ENCODE results near the gene SPOCK3. TPM values are rescaled to one million over a fixed set of nuclear protein-coding genes. Genes with fewer than 3 reads are reported as not detected.
"Not testable (repeated sequence)": the region's sequence is repeated elsewhere in the genome, so short reads cannot be mapped to it uniquely, and the experiment has no call there.

Gene SPOCK3
- total RNA-seq, 1 donor = 0.10 TPM

- Histone ChIP-seq H3K4me1 (ENCODE audit: insufficient read depth, low read length) (no peaks in the 10 kb centered on the region), H3K4me3 (ENCODE audit: low read length) (no peak overlapping the region), H3K27me3 (ENCODE audit: insufficient read depth, low read length) (no peaks in the 10 kb centered on the region), H3K9me3 (ENCODE audit: low read depth, low read length) (peaks cover 5% of the 10 kb centered on the region)
These were observed 425.9 kb downstream of the SPOCK3 start for GRCh38 chr4:166808380-166808779.

- Histone ChIP-seq H3K4me1 (ENCODE audit: insufficient read depth, low read length) (no peaks in the 10 kb centered on the region), H3K9me3 (ENCODE audit: low read depth, low read length) (no peaks in the 10 kb centered on the region), H3K4me3 (ENCODE audit: low read length) (no peak overlapping the region), H3K27me3 (ENCODE audit: insufficient read depth, low read length) (no peaks in the 10 kb centered on the region)
These were observed 431.9 kb downstream of the SPOCK3 start for GRCh38 chr4:166802346-166802745.

- no peaks in the 10 kb centered on the region for H3K27me3 ChIP-seq (ENCODE audit: insufficient read depth, low read length)
- H3K4me1 ChIP-seq (ENCODE audit: insufficient read depth, low read length) = no peaks in the 10 kb centered on the region
- no peak overlapping the region for H3K4me3 ChIP-seq (ENCODE audit: low read length)
- no peaks in the 10 kb centered on the region for H3K9me3 ChIP-seq (ENCODE audit: low read depth, low read length)
These were observed 436.2 kb downstream of the SPOCK3 start for GRCh38 chr4:166798126-166798525.

GRCh38 chr4:166777760-166778159 is 456.5 kb downstream of the SPOCK3 start:
- Histone ChIP-seq H3K9me3 (ENCODE audit: low read depth, low read length) (peaks cover 3% of the 10 kb centered on the region), H3K27me3 (ENCODE audit: insufficient read depth, low read length) (no peaks in the 10 kb centered on the region)

GRCh38 chr4:166763018-166763417 is 471.3 kb downstream of the SPOCK3 start:
- Histone ChIP-seq H3K4me1 (ENCODE audit: insufficient read depth, low read length) (no peaks in the 10 kb centered on the region), H3K9me3 (ENCODE audit: low read depth, low read length) (peaks cover 6% of the 10 kb centered on the region), H3K4me3 (ENCODE audit: low read length) (no peak overlapping the region), H3K27me3 (ENCODE audit: insufficient read depth, low read length) (no peaks in the 10 kb centered on the region)

More at GRCh38 chr4:166777760-166778159, 456.5 kb downstream of the SPOCK3 start:
- Histone ChIP-seq H3K4me3 (ENCODE audit: low read length) (no peak overlapping the region), H3K4me1 (ENCODE audit: insufficient read depth, low read length) (no peaks in the 10 kb centered on the region)

- Histone ChIP-seq H3K4me3 (ENCODE audit: low read length) (no peak overlapping the region), H3K27me3 (ENCODE audit: insufficient read depth, low read length) (no peaks in the 10 kb centered on the region), H3K9me3 (ENCODE audit: low read depth, low read length) (peaks cover 7% of the 10 kb centered on the region), H3K4me1 (ENCODE audit: insufficient read depth, low read length) (no peaks in the 10 kb centered on the region)
These were observed 492.6 kb downstream of the SPOCK3 start for GRCh38 chr4:166741742-166742141.

- H3K4me1 ChIP-seq (ENCODE audit: insufficient read depth, low read length); H3K4me3 ChIP-seq (ENCODE audit: low read length); H3K9me3 ChIP-seq (ENCODE audit: low read depth, low read length); H3K27me3 ChIP-seq (ENCODE audit: insufficient read depth, low read length): not testable (repeated sequence)
These were observed 495.1 kb downstream of the SPOCK3 start for GRCh38 chr4:166739215-166739614.

GRCh38 chr4:166737430-166737829 is 496.9 kb downstream of the SPOCK3 start:
- H3K4me3 ChIP-seq (ENCODE audit: low read length) = no peak overlapping the region
- no peaks in the 10 kb centered on the region for H3K27me3 ChIP-seq (ENCODE audit: insufficient read depth, low read length)
- H3K9me3 ChIP-seq (ENCODE audit: low read depth, low read length) = peaks cover 7% of the 10 kb centered on the region
- H3K4me1 ChIP-seq (ENCODE audit: insufficient read depth, low read length) = no peaks in the 10 kb centered on the region

GRCh38 chr4:166735553-166735952 is 498.7 kb downstream of the SPOCK3 start:
- Histone ChIP-seq H3K27me3 (ENCODE audit: insufficient read depth, low read length) (no peaks in the 10 kb centered on the region), H3K4me3 (ENCODE audit: low read length) (no peak overlapping the region), H3K9me3 (ENCODE audit: low read depth, low read length) (peaks cover 7% of the 10 kb centered on the region), H3K4me1 (ENCODE audit: insufficient read depth, low read length) (no peaks in the 10 kb centered on the region)

GRCh38 chr4:166734797-166735196 is 499.5 kb downstream of the SPOCK3 start:
- no peak overlapping the region for H3K4me3 ChIP-seq (ENCODE audit: low read length)
- H3K4me1 ChIP-seq (ENCODE audit: insufficient read depth, low read length) = no peaks in the 10 kb centered on the region
- peaks cover 7% of the 10 kb centered on the region for H3K9me3 ChIP-seq (ENCODE audit: low read depth, low read length)
- H3K27me3 ChIP-seq (ENCODE audit: insufficient read depth, low read length) = no peaks in the 10 kb centered on the region

- Histone ChIP-seq H3K9me3 (ENCODE audit: low read depth, low read length) (peaks cover 7% of the 10 kb centered on the region), H3K27me3 (ENCODE audit: insufficient read depth, low read length) (no peaks in the 10 kb centered on the region), H3K4me3 (ENCODE audit: low read length) (no peak overlapping the region), H3K4me1 (ENCODE audit: insufficient read depth, low read length) (no peaks in the 10 kb centered on the region)
These were observed 500.6 kb downstream of the SPOCK3 start for GRCh38 chr4:166733686-166734085.

- H3K9me3 ChIP-seq (ENCODE audit: low read depth, low read length) = no peaks in the 10 kb centered on the region
- no peak overlapping the region for H3K4me3 ChIP-seq (ENCODE audit: low read length)
- no peaks in the 10 kb centered on the region for H3K27me3 ChIP-seq (ENCODE audit: insufficient read depth, low read length)
- no peaks in the 10 kb centered on the region for H3K4me1 ChIP-seq (ENCODE audit: insufficient read depth, low read length)
These were observed 507.5 kb downstream of the SPOCK3 start for GRCh38 chr4:166726832-166727231.

GRCh38 chr4:166724369-166724768 is 509.9 kb downstream of the SPOCK3 start:
- Histone ChIP-seq H3K27me3 (ENCODE audit: insufficient read depth, low read length) (no peaks in the 10 kb centered on the region), H3K9me3 (ENCODE audit: low read depth, low read length) (no peaks in the 10 kb centered on the region), H3K4me3 (ENCODE audit: low read length) (no peak overlapping the region), H3K4me1 (ENCODE audit: insufficient read depth, low read length) (no peaks in the 10 kb centered on the region)

- H3K4me1 ChIP-seq (ENCODE audit: insufficient read depth, low read length) = no peaks in the 10 kb centered on the region
- no peaks in the 10 kb centered on the region for H3K9me3 ChIP-seq (ENCODE audit: low read depth, low read length)
- H3K4me3 ChIP-seq (ENCODE audit: low read length) = no peak overlapping the region
- no peaks in the 10 kb centered on the region for H3K27me3 ChIP-seq (ENCODE audit: insufficient read depth, low read length)
These were observed 510.7 kb downstream of the SPOCK3 start for GRCh38 chr4:166723532-166724140.

- not testable (repeated sequence) for H3K4me3 ChIP-seq (ENCODE audit: low read length); H3K27me3 ChIP-seq (ENCODE audit: insufficient read depth, low read length); H3K4me1 ChIP-seq (ENCODE audit: insufficient read depth, low read length); H3K9me3 ChIP-seq (ENCODE audit: low read depth, low read length)
These were observed 518.3 kb downstream of the SPOCK3 start for GRCh38 chr4:166715748-166716713.

Measured in mononuclear cell (primary cell).